OCI-LY1 (cell line): ENCODE results near the gene IFI44L.

Experiments used
- H2AFZ ChIP-seq: fragments of 200-600 bp; sonication (generic), shearing (Covaris generic); 2 replicates; pipeline ENCODE4 v1.6.0; 2014; ENCODE audit warnings: antibody characterized with exemption, mild to moderate bottlenecking, low read length
- H3F3A ChIP-seq: fragments of 200-600 bp; sonication (generic), shearing (Covaris generic); 2 replicates; pipeline ENCODE4 v1.6.0; 2014; ENCODE audit warnings: mild to moderate bottlenecking, antibody characterized with exemption, low read length, moderate library complexity; ENCODE audit not compliant: insufficient read depth
- H3K27ac ChIP-seq: fragments of 200-600 bp; sonication (generic); 2 replicates; pipeline ENCODE4 v1.5.1; 2014; ENCODE audit warnings: low read length, mixed run types, mild to moderate bottlenecking, low read depth; ENCODE audit not compliant: poor library complexity, severe bottlenecking
- H3K27me3 ChIP-seq: fragments of 200-600 bp; sonication (generic); 2 replicates; pipeline ENCODE4 v1.6.0; 2014; ENCODE audit warnings: antibody characterized with exemption, mild to moderate bottlenecking, low read length, moderate library complexity; ENCODE audit not compliant: insufficient read depth
- H3K36me3 ChIP-seq: fragments of 200-600 bp; sonication (generic); 2 replicates; pipeline ENCODE4 v1.6.1; 2014; ENCODE audit warnings: mild to moderate bottlenecking, antibody characterized with exemption, low read length, moderate library complexity, mixed read lengths; ENCODE audit not compliant: insufficient read depth
- H3K4me1 ChIP-seq: fragments of 200-600 bp; sonication (generic); 2 replicates; pipeline ENCODE4 v1.5.1; 2014; ENCODE audit warnings: mild to moderate bottlenecking, low read length, moderate library complexity; ENCODE audit not compliant: insufficient read depth, severe bottlenecking
- H3K4me2 ChIP-seq: fragments of 200-600 bp; sonication (generic), shearing (Covaris generic); 2 replicates; pipeline ENCODE4 v1.6.1; 2014; ENCODE audit warnings: low read length
- H3K4me3 ChIP-seq: fragments of 200-600 bp; sonication (generic); 2 replicates; pipeline ENCODE4 v1.5.1; 2014; ENCODE audit warnings: low read length, low read depth, mild to moderate bottlenecking, mixed read lengths; ENCODE audit not compliant: poor library complexity, severe bottlenecking
- H3K79me2 ChIP-seq: fragments of 200-600 bp; shearing (Covaris generic); 2 replicates; pipeline ENCODE4 v1.6.1; 2016; ENCODE audit warnings: mixed run types, low read length, mixed read lengths; ENCODE audit not compliant: insufficient read depth
- H3K9ac ChIP-seq: fragments of 200-600 bp; sonication (generic), shearing (Covaris generic); 2 replicates; pipeline ENCODE4 v1.6.1; 2014; ENCODE audit warnings: mild to moderate bottlenecking, low read length, mixed read lengths
- H3K9me2 ChIP-seq: fragments of 200-600 bp; sonication (generic), shearing (Covaris generic); 2 replicates; pipeline ENCODE4 v1.6.1; 2014; ENCODE audit warnings: low read depth, mild to moderate bottlenecking, low read length, mixed read lengths
- H3K9me3 ChIP-seq: fragments of 200-600 bp; shearing (Covaris generic); 2 replicates; pipeline ENCODE4 v1.6.1; 2014; ENCODE audit warnings: low read length, mixed read lengths
- H4K20me1 ChIP-seq: fragments of 200-600 bp; sonication (generic), shearing (Covaris generic); 2 replicates; pipeline ENCODE4 v1.6.0; 2016; ENCODE audit warnings: mild to moderate bottlenecking, low read length; ENCODE audit not compliant: insufficient read depth
- EZH2 ChIP-seq: fragments of 200-600 bp; sonication (generic), shearing (Covaris generic); IDR thresholded peaks from 2 replicates; pipeline ENCODE4 v1.8.0; 2017; ENCODE audit warnings: borderline replicate concordance, mixed run types, mild to moderate bottlenecking, antibody characterized with exemption, low read length, moderate library complexity, mixed read lengths
- TF ChIP-seq, protein P1 (sequence below): fragments of 200-600 bp; sonication (generic), shearing (Covaris generic); IDR thresholded peaks from 2 replicates; pipeline ENCODE4 v1.5.1; 2017; ENCODE audit warnings: mild to moderate bottlenecking, antibody characterized with exemption, low read length, moderate library complexity, mixed read lengths

Gene IFI44L

GRCh38 chr1:78663923-78664322 lies 43.7 kb downstream of the IFI44L start:
- Histone ChIP-seq H3K79me2 (no peaks in the 10 kb centered on the region), H4K20me1 (no peaks in the 10 kb centered on the region), H3K9me3 (no peaks in the 10 kb centered on the region), H3K9ac (no peak overlapping the region), H3K4me1 (no peaks in the 10 kb centered on the region), H3K4me2 (no peak overlapping the region), H3K4me3 (no peak overlapping the region), H3F3A (no peaks in the 10 kb centered on the region), H3K27ac (no peak overlapping the region), H3K27me3 (no peaks in the 10 kb centered on the region), H2AFZ (no peak overlapping the region), H3K36me3 (no peaks in the 10 kb centered on the region), H3K9me2 (no peaks in the 10 kb centered on the region)
- TF ChIP-seq, protein P1, sequence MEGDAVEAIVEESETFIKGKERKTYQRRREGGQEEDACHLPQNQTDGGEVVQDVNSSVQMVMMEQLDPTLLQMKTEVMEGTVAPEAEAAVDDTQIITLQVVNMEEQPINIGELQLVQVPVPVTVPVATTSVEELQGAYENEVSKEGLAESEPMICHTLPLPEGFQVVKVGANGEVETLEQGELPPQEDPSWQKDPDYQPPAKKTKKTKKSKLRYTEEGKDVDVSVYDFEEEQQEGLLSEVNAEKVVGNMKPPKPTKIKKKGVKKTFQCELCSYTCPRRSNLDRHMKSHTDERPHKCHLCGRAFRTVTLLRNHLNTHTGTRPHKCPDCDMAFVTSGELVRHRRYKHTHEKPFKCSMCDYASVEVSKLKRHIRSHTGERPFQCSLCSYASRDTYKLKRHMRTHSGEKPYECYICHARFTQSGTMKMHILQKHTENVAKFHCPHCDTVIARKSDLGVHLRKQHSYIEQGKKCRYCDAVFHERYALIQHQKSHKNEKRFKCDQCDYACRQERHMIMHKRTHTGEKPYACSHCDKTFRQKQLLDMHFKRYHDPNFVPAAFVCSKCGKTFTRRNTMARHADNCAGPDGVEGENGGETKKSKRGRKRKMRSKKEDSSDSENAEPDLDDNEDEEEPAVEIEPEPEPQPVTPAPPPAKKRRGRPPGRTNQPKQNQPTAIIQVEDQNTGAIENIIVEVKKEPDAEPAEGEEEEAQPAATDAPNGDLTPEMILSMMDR: no peak
- no peak for TF ChIP-seq EZH2

- Histone ChIP-seq H3K4me2 (no peak overlapping the region), H3K9me3 (no peaks in the 10 kb centered on the region), H3K9ac (no peak overlapping the region), H3F3A (no peaks in the 10 kb centered on the region), H4K20me1 (no peaks in the 10 kb centered on the region), H2AFZ (no peak overlapping the region), H3K27ac (no peak overlapping the region), H3K27me3 (no peaks in the 10 kb centered on the region), H3K9me2 (no peaks in the 10 kb centered on the region), H3K4me3 (no peak overlapping the region), H3K4me1 (no peaks in the 10 kb centered on the region), H3K79me2 (no peaks in the 10 kb centered on the region), H3K36me3 (no peaks in the 10 kb centered on the region)
- TF ChIP-seq EZH2: no peak
- TF ChIP-seq, protein P1: no peak
Measured at GRCh38 chr1:78664763-78665162, 44.5 kb downstream of the IFI44L start.

- Histone ChIP-seq H3K36me3 (no peaks in the 10 kb centered on the region), H3K9ac (no peak overlapping the region), H3F3A (no peaks in the 10 kb centered on the region), H3K4me2 (no peak overlapping the region), H3K9me2 (no peaks in the 10 kb centered on the region), H2AFZ (no peak overlapping the region), H3K4me3 (no peak overlapping the region), H3K27me3 (no peaks in the 10 kb centered on the region), H3K9me3 (no peaks in the 10 kb centered on the region), H3K27ac (no peak overlapping the region), H4K20me1 (no peaks in the 10 kb centered on the region), H3K4me1 (no peaks in the 10 kb centered on the region), H3K79me2 (no peaks in the 10 kb centered on the region)
- TF ChIP-seq EZH2: no peak
- TF ChIP-seq, protein P1: no peak
Measured at GRCh38 chr1:78665809-78666208, 45.6 kb downstream of the IFI44L start.
